ENCODE measurements around the gene CEP83. TPM values are rescaled to one million over a fixed set of nuclear protein-coding genes. Genes with fewer than 3 reads are reported as not detected.

CEP83 gene
- total RNA-seq, 1 experiment from 2014 or later: 19.2 TPM

DNA sequence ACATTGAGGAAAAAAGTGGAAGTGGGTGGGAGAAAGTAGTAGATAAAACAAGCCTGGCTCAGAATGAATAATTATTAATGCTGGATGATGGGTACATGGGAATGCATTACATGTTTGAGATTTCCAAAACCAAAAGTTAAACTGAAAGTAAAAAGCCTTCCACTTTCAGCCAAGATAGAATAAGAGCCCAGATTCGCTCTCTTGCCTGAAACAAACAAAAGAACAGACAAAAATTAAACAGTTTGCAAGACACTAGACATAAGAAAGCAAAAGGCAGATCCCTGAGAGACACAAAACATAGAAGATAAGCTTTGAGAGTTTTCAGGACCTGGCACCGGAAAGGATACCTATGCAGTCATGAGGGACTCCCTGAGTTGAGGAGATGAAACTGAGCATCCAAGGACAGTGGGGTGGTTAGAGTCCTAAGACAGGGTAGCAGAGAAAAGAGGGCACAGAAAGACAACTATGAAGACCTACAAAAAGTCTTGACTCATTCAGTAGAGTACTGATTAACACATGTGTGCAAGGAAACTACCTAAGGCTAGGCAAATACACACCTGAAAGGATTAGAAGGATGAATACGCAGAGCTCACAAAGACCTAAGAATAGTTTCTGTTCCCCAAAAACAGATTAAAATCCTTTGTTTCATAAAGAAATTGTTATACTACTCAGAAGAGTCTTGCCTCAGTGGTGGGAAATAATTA is 54.1 kb downstream of the CEP83 start:
- RAD21 ChIA-PET (ENCODE audit: low non-redundant PET in 1 of 2, low total read pairs in 2 of 2, uncharacterized antibody in 2 of 2, unreplicated experiment in 2 of 2): no interaction called here
- Histone ChIP-seq H3K27ac (ENCODE audit: low read depth, low read length) (no peak overlapping the region), H3K9ac (ENCODE audit: low read length) (no peak overlapping the region), H2AFZ (ENCODE audit: low read depth, low read length, poor library complexity, severe bottlenecking) (no peak overlapping the region), H4K20me1 (ENCODE audit: insufficient read depth) (no peaks in the 10 kb centered on the region), H3K9me3 (ENCODE audit: control insufficient read depth in 1 of 2, insufficient read depth in 1 of 2, low read depth in 1 of 2, low read length in 2 of 2) (no peaks in the 10 kb centered on the region), H3K27me3 (ENCODE audit: insufficient read depth, low read length) (no peaks in the 10 kb centered on the region), H3K9me2 (ENCODE audit: insufficient read depth) (no peaks in the 10 kb centered on the region), H3K79me2 (ENCODE audit: insufficient read depth, low read length) (peaks cover 12% of the 10 kb centered on the region), H3K4me1 (ENCODE audit: control insufficient read depth in 1 of 2, insufficient read depth in 2 of 2, low read length in 2 of 2) (no peaks in the 10 kb centered on the region), H3K4me3 (replicated peaks in 1 of 2; ENCODE audit: low read depth in 1 of 2, low read length in 2 of 2) (no peak overlapping the region), H3K36me3 (ENCODE audit: control insufficient read depth in 1 of 2, insufficient read depth in 2 of 2, low read length in 2 of 2) (no peaks in the 10 kb centered on the region), H3K4me2 (ENCODE audit: low read length) (no peak overlapping the region)
- DNase-seq (ENCODE audit: low read depth, low spot score): no peak
- TF ChIP-seq CBX3 (IDR thresholded peaks at IDR 0.05; ENCODE audit: low read depth): no peak
- TF ChIP-seq, protein P1, sequence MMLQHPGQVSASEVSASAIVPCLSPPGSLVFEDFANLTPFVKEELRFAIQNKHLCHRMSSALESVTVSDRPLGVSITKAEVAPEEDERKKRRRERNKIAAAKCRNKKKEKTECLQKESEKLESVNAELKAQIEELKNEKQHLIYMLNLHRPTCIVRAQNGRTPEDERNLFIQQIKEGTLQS (IDR thresholded peaks at IDR 0.05): no peak
- TF ChIP-seq ZFX (IDR thresholded peaks at IDR 0.05): no peak
- TF ChIP-seq YY1 (IDR thresholded peaks at IDR 0.05; ENCODE audit: extremely low read depth, insufficient replicate concordance, low read depth, low read length): no peak
- no peak for TF ChIP-seq FOSL1 (IDR thresholded peaks at IDR 0.05; ENCODE audit: low read depth)
- TF ChIP-seq, protein P2, sequence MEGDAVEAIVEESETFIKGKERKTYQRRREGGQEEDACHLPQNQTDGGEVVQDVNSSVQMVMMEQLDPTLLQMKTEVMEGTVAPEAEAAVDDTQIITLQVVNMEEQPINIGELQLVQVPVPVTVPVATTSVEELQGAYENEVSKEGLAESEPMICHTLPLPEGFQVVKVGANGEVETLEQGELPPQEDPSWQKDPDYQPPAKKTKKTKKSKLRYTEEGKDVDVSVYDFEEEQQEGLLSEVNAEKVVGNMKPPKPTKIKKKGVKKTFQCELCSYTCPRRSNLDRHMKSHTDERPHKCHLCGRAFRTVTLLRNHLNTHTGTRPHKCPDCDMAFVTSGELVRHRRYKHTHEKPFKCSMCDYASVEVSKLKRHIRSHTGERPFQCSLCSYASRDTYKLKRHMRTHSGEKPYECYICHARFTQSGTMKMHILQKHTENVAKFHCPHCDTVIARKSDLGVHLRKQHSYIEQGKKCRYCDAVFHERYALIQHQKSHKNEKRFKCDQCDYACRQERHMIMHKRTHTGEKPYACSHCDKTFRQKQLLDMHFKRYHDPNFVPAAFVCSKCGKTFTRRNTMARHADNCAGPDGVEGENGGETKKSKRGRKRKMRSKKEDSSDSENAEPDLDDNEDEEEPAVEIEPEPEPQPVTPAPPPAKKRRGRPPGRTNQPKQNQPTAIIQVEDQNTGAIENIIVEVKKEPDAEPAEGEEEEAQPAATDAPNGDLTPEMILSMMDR (IDR thresholded peaks at IDR 0.05 in 2 of 3, conservative IDR thresholded peaks at IDR 0.05 in 1 of 3; ENCODE audit: borderline replicate concordance in 1 of 3, insufficient read depth in 1 of 3, low read depth in 2 of 3, low read length in 2 of 3): no peak
- TF ChIP-seq POLR2AphosphoS5 (IDR thresholded peaks at IDR 0.05; ENCODE audit: low read depth, low read length): no peak
- no peak for TF ChIP-seq POLR2A (IDR thresholded peaks at IDR 0.05; ENCODE audit: borderline replicate concordance, extremely low read depth, insufficient read depth, insufficient read length)
- TF ChIP-seq SIN3A (IDR thresholded peaks at IDR 0.05; ENCODE audit: low read depth): no peak
- TF ChIP-seq RAD21 (IDR thresholded peaks at IDR 0.05; ENCODE audit: low read depth): no peak
- TF ChIP-seq EGR1 (IDR thresholded peaks at IDR 0.05; ENCODE audit: low read depth): no peak
- TF ChIP-seq, protein P3, sequence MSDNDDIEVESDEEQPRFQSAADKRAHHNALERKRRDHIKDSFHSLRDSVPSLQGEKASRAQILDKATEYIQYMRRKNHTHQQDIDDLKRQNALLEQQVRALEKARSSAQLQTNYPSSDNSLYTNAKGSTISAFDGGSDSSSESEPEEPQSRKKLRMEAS (IDR thresholded peaks at IDR 0.05): no peak
- TF ChIP-seq JUND (IDR thresholded peaks at IDR 0.05): no peak
- POLR2A ChIA-PET: no interaction called here
- CTCF ChIA-PET: no interaction called here
- intact Hi-C loops (cut with micrococcal nuclease): no loop called here
- no TSS peak for BruUV-seq (replicated peaks)
- ATAC-seq: no peak

Data from HCT116 (cell line).